ENCODE measurements around the gene FHOD3.

GRCh38 chr18:36295214-36295613 is 2.3 kb upstream of the FHOD3 start:
- TF ChIP-seq CTCF (conservative IDR thresholded peaks at IDR 0.05) (no peak), EZH2 (IDR thresholded peaks at IDR 0.05; ENCODE audit: low read depth) (no peak)

All from PC-9 (cell line).